ENCODE measurements around the gene C2orf69. TPM values are rescaled to one million over a fixed set of nuclear protein-coding genes. Genes with fewer than 3 reads are reported as not detected.

C2orf69 gene
- total RNA-seq, 1 experiment from 2014 or later = 22.0 TPM

DNA sequence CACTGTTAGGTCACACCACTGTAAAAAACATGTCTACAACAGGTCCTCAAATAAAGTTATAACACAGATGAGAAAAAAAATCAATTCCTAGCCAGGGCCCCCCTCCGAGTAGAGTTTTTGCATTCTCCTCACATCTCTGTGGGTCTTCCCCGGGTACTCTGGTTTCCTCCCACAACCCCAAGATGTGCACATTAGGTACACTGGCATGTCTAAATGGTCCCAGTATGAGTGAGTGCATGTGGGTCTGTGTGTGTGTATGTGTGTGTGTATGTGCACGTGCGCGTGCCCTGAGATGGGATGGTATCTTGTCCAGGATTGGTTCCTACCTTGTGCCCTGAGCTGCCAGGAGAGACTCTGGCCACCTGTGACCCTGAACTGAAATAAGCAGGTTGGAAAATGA is 39.3 kb downstream of the C2orf69 start:
- Mint-ChIP-seq H3K27ac (peak overlapping the region in 2 of 3 experiments; percentile 47 to 68; a peak in 2 of 7 replicates), H3K36me3 (ENCODE audit: insufficient read depth in 1 of 3, low read depth in 3 of 3) (peaks cover 11 to 52% (median 44%) of the 10 kb centered on the region in 3 experiments), H3K4me1 (peaks cover 11 to 13% of the 10 kb centered on the region in 2 experiments), H3K27me3 (ENCODE audit: low read depth) (no peaks in the 10 kb centered on the region), H3K4me3 (no peak overlapping the region), H3K9me3 (no peaks in the 10 kb centered on the region)
- Histone ChIP-seq H3K23me2 (ENCODE audit: insufficient read length, low read depth, low read length, poor library complexity, severe bottlenecking) (no peaks in the 10 kb centered on the region), H3K79me2 (ENCODE audit: insufficient read depth, low read length) (peaks cover 8% of the 10 kb centered on the region; the same call in 1 of the 2 replicates), H4K20me1 (ENCODE audit: control insufficient read depth, insufficient read depth, insufficient read length) (no peaks in the 10 kb centered on the region), H3K4me2 (ENCODE audit: insufficient read depth, insufficient read length, low read length) (no peak overlapping the region), H2BK120ac (ENCODE audit: low read depth, low read length, poor library complexity, severe bottlenecking) (no peak overlapping the region), H3K9ac (ENCODE audit: extremely low read depth, insufficient read length, low read length) (no peak overlapping the region), H2BK5ac (ENCODE audit: insufficient read length, low read length) (no peak overlapping the region), H3K9me3 (ENCODE audit: control insufficient read depth, low read depth, low read length) (no peaks in the 10 kb centered on the region), H3K23ac (ENCODE audit: insufficient read length, low read depth, low read length) (no peak overlapping the region), H3K14ac (ENCODE audit: insufficient read depth, low read length) (no peak overlapping the region; the same call in 1 of the 2 replicates), H3K4ac (ENCODE audit: low read depth, low read length) (no peak overlapping the region), H3K79me1 (ENCODE audit: insufficient read depth, low read depth, low read length, poor library complexity, severe bottlenecking) (peaks cover 11% of the 10 kb centered on the region), H3K18ac (ENCODE audit: insufficient read length, low read depth, low read length) (no peak overlapping the region), H3T11ph (ENCODE audit: low read length) (no peak overlapping the region), H4K91ac (ENCODE audit: insufficient read length, low read depth, low read length) (no peak overlapping the region), H2BK15ac (ENCODE audit: low read depth, low read length) (no peak overlapping the region), H3K27me3 (ENCODE audit: insufficient read depth, low read length) (no peaks in the 10 kb centered on the region), H2BK12ac (ENCODE audit: insufficient read length, low read depth, low read length) (no peak overlapping the region), H4K8ac (replicated peaks; ENCODE audit: insufficient read length, low read depth, low read length) (no peak overlapping the region), H4K5ac (ENCODE audit: insufficient read length, low read depth, low read length) (no peak overlapping the region), H3K56ac (ENCODE audit: insufficient read length, low read depth, low read length) (no peak overlapping the region), H2BK20ac (ENCODE audit: low read depth, low read length, poor library complexity, severe bottlenecking) (no peak overlapping the region), H3K27ac (ENCODE audit: insufficient read length, low read depth, low read length) (no peak overlapping the region), H2AFZ (ENCODE audit: low read length) (no peak overlapping the region), H3K4me1 (ENCODE audit: insufficient read depth, low read length) (no peaks in the 10 kb centered on the region; the same call in 1 of the 2 replicates), H2AK5ac (ENCODE audit: insufficient read length, low read length) (no peak overlapping the region)
- TF ChIP-seq, protein P1, sequence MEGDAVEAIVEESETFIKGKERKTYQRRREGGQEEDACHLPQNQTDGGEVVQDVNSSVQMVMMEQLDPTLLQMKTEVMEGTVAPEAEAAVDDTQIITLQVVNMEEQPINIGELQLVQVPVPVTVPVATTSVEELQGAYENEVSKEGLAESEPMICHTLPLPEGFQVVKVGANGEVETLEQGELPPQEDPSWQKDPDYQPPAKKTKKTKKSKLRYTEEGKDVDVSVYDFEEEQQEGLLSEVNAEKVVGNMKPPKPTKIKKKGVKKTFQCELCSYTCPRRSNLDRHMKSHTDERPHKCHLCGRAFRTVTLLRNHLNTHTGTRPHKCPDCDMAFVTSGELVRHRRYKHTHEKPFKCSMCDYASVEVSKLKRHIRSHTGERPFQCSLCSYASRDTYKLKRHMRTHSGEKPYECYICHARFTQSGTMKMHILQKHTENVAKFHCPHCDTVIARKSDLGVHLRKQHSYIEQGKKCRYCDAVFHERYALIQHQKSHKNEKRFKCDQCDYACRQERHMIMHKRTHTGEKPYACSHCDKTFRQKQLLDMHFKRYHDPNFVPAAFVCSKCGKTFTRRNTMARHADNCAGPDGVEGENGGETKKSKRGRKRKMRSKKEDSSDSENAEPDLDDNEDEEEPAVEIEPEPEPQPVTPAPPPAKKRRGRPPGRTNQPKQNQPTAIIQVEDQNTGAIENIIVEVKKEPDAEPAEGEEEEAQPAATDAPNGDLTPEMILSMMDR (conservative IDR thresholded peaks at IDR 0.05) = no peak
- DNase-seq = no peak
- no CpG with 5 or more reads among the region's 5 CpGs for WGBS (ENCODE audit: extremely low coverage, insufficient read length, low lambda C conversion rate)

Data from H9 (cell line).